ELF-1 (cell line): Measurements from ENCODE around the gene PTCHD1.

Experiments used
- DNase-seq: peaks from one replicate; pipeline ENCODE4 v3.0.0-alpha.2; 2016; ENCODE audit warnings: low read depth, low spot score

Gene PTCHD1

GRCh38 chrX:23356189-23356588 is 21.5 kb downstream of the PTCHD1 start:
- no peak for DNase-seq

- DNase-seq = no peak
Observed at GRCh38 chrX:23364416-23364815, 29.8 kb downstream of the PTCHD1 start.

GRCh38 chrX:23365541-23365940 is 30.9 kb downstream of the PTCHD1 start:
- no peak for DNase-seq

- no peak for DNase-seq
Observed at GRCh38 chrX:23366914-23367313, 32.3 kb downstream of the PTCHD1 start.

- no peak for DNase-seq
Observed at GRCh38 chrX:23369027-23369426, 34.4 kb downstream of the PTCHD1 start.

GRCh38 chrX:23372220-23372902 is 37.7 kb downstream of the PTCHD1 start:
- no peak for DNase-seq

GRCh38 chrX:23373129-23373804 is 38.6 kb downstream of the PTCHD1 start:
- DNase-seq = no peak

GRCh38 chrX:23374291-23374690 is 39.6 kb downstream of the PTCHD1 start:
- no peak for DNase-seq

GRCh38 chrX:23376581-23376980 is 41.9 kb downstream of the PTCHD1 start:
- DNase-seq = no peak

- DNase-seq = peak; percentile 86
Observed at GRCh38 chrX:23380581-23380980, 45.9 kb downstream of the PTCHD1 start.

- no peak for DNase-seq
Observed at GRCh38 chrX:23381099-23382087, 46.7 kb downstream of the PTCHD1 start.

- DNase-seq = no peak
Observed at GRCh38 chrX:23382572-23382971, 47.9 kb downstream of the PTCHD1 start.

- no peak for DNase-seq
Observed at GRCh38 chrX:23383411-23383810, 48.8 kb downstream of the PTCHD1 start.

- DNase-seq = no peak
Observed at GRCh38 chrX:23385242-23385641, 50.6 kb downstream of the PTCHD1 start.

GRCh38 chrX:23386260-23386659 is 51.6 kb downstream of the PTCHD1 start:
- DNase-seq = no peak

- no peak for DNase-seq
Observed at GRCh38 chrX:23386726-23387125, 52.1 kb downstream of the PTCHD1 start.

- DNase-seq = peak; percentile 37
Observed at GRCh38 chrX:23387550-23388184, 53.0 kb downstream of the PTCHD1 start.

- DNase-seq = peak; percentile 45
Observed at GRCh38 chrX:23389196-23389792, 54.6 kb downstream of the PTCHD1 start.

- no peak for DNase-seq
Observed at GRCh38 chrX:23390979-23391378, 56.3 kb downstream of the PTCHD1 start.

- no peak for DNase-seq
Observed at GRCh38 chrX:23392195-23392594, 57.5 kb downstream of the PTCHD1 start.

- DNase-seq = no peak
Observed at GRCh38 chrX:23394421-23394820, 59.8 kb downstream of the PTCHD1 start.
